Memory B cell (primary cell): ENCODE results near the gene ASCL2.

Experiments used
- ATAC-seq: fragments of 150-1000 bp; cut with Tn5 transposase; 2 replicates; pipeline ENCODE4 v1.10.0; 2021; ENCODE audit warnings: low read depth, mild to moderate bottlenecking, moderate library complexity
- DNase-seq, 2 donors: peaks; one replicate each; pipeline ENCODE4 v3.0.0; 2022; ENCODE audit warnings: low spot score in 2 of 2
- H3K27ac Mint-ChIP-seq: one replicate; pipeline ENCODE4 v1.8.0; 2022; ENCODE audit warnings: mild to moderate bottlenecking, moderate library complexity, mixed read lengths
- H3K27me3 Mint-ChIP-seq: one replicate; pipeline ENCODE4 v1.8.0; 2022; ENCODE audit warnings: mixed read lengths
- H3K36me3 Mint-ChIP-seq: one replicate; pipeline ENCODE4 v1.8.0; 2022; ENCODE audit warnings: mild to moderate bottlenecking, mixed read lengths
- H3K4me1 Mint-ChIP-seq: one replicate; pipeline ENCODE4 v1.8.0; 2022; ENCODE audit warnings: mixed read lengths
- H3K4me3 Mint-ChIP-seq: one replicate; pipeline ENCODE4 v1.8.0; 2022; ENCODE audit warnings: mild to moderate bottlenecking, moderate library complexity, mixed read lengths
- H3K9me3 Mint-ChIP-seq: one replicate; pipeline ENCODE4 v1.8.0; 2022; ENCODE audit warnings: mixed read lengths

ASCL2 gene, protein sequence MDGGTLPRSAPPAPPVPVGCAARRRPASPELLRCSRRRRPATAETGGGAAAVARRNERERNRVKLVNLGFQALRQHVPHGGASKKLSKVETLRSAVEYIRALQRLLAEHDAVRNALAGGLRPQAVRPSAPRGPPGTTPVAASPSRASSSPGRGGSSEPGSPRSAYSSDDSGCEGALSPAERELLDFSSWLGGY

DNA sequence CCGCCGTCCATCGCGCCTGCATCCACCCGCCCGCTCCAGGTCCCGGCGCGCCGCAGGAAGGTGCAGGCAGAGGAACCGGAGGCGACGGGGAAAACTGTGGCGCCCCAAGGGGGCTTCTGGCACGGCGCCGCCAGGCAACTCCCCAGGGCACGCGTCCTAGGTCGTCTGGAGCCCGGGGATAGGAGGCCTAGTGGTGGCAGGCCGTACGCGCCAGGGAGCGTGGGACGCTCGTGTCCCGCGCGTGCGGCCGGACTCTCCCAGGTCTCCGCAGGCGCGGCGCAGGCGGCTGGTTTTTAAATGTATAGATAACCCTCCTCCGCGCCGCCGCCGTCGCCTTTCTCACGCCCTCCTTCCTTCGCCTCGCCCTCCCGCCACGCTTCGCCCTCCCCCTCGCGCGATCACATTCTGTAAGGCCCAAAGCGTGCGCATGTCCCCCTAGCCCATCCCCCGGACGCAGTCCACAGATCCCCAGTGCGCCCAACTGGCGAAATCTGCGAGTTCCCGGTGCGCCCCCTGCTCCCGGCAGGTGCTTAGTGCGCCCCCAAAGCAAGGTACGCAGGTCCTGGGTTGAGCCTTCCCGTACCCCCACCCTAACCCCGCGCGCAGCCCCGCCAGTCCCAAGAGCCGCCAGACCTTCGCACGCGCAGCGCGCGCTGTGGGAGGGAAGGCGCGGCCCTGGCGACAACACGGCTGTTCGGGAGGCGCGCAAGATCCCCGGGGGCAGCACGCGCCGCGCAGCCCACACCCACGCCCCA, at the start of gene ASCL2:
Gene ASCL2, minus strand, starts transcription at position 267 of the 755 bp plus-strand sequence. Its CDS starts 256 bp downstream, at position 11.
- Mint-ChIP-seq H3K4me1 (peaks cover 20% of the 10 kb centered on the region), H3K9me3 (no peaks in the 10 kb centered on the region), H3K36me3 (no peaks in the 10 kb centered on the region), H3K27me3 (peaks cover 16% of the 10 kb centered on the region), H3K27ac (no peak within 1 kb of the TSS), H3K4me3 (peak within 1 kb of the TSS; percentile 73)
- DNase-seq: no peak
- ATAC-seq: no peak

DNA sequence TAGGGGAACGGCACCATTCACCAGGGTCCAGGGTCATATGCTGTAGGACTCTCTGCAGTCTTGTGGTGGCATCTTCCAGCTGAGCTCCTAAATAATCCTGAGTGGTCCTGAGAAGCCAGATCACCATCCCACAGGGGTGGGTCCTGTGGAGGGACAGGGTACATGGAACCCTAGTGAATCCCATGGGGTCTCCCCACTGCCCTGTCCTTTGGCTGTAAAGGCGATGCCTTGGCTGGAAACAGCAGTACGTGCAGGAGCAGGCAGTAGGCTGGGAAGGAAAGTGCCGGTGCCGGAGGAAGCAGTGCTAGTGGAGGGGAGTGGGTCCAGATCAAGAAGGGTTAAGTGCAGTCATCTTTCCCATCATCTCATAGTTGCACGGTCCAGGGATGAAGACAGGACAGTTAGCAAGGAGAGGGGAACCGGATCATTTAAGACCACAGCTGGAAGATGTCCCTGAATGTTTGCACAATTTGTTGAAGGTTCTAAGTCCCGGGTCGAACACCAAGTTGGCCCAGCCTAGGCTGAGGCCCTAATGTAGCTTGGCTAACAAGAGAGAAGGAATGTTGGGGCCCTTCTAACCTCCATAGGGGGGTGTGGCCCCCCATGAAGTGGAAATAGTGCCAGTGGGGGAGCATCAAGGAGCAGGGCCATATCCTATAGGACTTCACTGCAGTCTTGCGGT, 49.5 kb upstream of the ASCL2 start:
- H3K27ac Mint-ChIP-seq: no peak overlapping the region
- H3K9me3 Mint-ChIP-seq: peaks cover 2% of the 10 kb centered on the region
- ATAC-seq (no peak), DNase-seq (no peak)
- peaks cover 3% of the 10 kb centered on the region for H3K27me3 Mint-ChIP-seq
- H3K4me1 Mint-ChIP-seq: no peaks in the 10 kb centered on the region
- H3K4me3 Mint-ChIP-seq: no peak overlapping the region
- H3K36me3 Mint-ChIP-seq: peaks cover 2% of the 10 kb centered on the region

DNA sequence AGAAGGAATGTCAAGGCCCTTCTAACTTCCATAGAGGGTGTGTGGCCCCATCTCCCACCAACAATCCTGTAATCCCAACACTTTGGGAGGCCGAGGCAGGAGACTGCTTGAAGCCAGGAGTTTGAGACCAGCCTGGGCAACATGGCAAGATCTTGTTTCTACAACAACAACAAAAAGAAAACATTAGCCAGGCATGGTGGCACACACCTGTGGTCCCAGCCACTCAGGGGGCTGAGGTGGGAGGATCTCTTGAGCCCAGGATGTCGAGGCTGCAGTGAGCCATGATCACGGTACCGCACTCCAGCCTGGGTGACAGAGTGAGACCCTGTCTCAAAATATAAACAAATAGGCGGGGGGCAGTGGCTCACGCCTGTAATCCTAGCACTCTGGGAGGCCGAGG, 48.3 kb upstream of the ASCL2 start:
- ATAC-seq (no peak), DNase-seq (no peak)
- peaks cover 5% of the 10 kb centered on the region for H3K27me3 Mint-ChIP-seq
- H3K9me3 Mint-ChIP-seq: peaks cover 2% of the 10 kb centered on the region
- H3K4me3 Mint-ChIP-seq: no peak overlapping the region
- H3K36me3 Mint-ChIP-seq: peaks cover 2% of the 10 kb centered on the region
- H3K27ac Mint-ChIP-seq: no peak overlapping the region
- H3K4me1 Mint-ChIP-seq: no peaks in the 10 kb centered on the region

DNA sequence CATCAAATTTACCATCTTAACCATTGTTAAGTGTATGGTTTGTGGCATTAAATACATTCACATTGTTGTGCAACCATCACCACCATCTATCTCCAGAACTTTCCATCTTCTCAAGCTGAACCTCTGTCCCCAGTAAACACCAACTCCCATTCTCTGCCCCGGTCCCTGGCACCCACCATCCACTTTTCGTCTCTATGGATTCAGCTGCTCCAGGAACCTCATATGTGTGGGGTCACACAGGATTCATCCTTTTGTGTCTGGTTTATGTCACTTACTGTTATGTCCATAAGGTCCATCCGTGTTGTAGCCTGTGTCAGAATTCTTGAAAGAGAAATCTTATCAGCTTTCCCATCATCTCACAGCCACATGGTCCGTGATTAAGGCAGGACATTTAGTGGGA, 47.7 kb upstream of the ASCL2 start:
- Mint-ChIP-seq H3K27ac (no peak overlapping the region), H3K9me3 (peaks cover 2% of the 10 kb centered on the region), H3K36me3 (peaks cover 2% of the 10 kb centered on the region), H3K27me3 (peaks cover 6% of the 10 kb centered on the region), H3K4me3 (no peak overlapping the region), H3K4me1 (no peaks in the 10 kb centered on the region)
- ATAC-seq (no peak), DNase-seq (no peak)

DNA sequence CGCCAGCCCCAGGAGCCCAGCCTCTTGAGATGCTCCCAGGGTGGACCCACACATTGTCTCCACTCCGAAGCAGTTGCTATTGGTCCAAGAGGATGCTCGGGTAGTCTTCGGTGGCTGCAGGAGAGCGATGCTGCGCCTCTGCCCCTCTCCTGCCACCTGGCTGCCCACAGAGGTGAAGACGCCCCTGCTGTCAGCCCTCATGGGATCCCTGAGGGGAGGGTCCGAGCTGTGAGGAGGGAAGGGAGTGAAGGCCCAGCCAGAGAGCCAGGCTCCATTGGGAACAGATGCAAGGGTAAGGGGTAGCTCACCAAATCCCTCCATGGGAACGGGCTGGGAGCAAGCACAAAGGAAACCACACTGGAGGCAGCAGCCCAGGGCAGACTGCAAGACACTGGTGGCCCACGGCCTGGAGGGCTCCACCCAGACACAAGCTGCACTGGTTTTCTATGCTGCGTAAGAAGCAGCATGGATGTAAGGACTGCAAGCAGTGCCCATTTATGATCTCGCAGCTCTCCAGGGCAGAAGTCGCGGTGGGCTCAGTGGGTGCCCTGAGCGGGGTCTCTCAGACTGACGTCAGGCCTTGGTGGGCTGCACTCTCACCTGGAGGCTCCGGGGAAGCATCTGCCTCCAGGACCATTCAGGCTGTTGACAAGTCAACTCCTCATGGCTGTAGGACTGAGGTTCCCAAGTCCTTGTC, 47.1 kb upstream of the ASCL2 start:
- DNase-seq (no peak), ATAC-seq (no peak)
- Mint-ChIP-seq H3K36me3 (peaks cover 2% of the 10 kb centered on the region), H3K9me3 (peaks cover 2% of the 10 kb centered on the region), H3K27ac (no peak overlapping the region), H3K4me3 (no peak overlapping the region), H3K27me3 (peaks cover 6% of the 10 kb centered on the region), H3K4me1 (no peaks in the 10 kb centered on the region)

DNA sequence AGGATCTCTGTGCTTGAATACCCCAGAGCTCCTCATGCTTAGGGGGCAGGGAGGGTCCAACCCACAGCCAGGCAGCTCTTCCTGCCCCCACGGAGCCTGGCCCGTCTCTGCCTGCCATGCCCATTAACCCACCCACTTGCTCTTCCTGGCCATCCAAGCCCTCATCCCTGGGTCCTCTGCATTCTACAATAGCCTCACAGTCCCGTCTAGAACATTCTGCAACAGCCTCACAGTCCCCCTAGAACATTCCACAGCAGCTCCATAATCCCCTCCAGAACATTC, 46.5 kb upstream of the ASCL2 start:
- H3K27ac Mint-ChIP-seq: no peak overlapping the region

DNA sequence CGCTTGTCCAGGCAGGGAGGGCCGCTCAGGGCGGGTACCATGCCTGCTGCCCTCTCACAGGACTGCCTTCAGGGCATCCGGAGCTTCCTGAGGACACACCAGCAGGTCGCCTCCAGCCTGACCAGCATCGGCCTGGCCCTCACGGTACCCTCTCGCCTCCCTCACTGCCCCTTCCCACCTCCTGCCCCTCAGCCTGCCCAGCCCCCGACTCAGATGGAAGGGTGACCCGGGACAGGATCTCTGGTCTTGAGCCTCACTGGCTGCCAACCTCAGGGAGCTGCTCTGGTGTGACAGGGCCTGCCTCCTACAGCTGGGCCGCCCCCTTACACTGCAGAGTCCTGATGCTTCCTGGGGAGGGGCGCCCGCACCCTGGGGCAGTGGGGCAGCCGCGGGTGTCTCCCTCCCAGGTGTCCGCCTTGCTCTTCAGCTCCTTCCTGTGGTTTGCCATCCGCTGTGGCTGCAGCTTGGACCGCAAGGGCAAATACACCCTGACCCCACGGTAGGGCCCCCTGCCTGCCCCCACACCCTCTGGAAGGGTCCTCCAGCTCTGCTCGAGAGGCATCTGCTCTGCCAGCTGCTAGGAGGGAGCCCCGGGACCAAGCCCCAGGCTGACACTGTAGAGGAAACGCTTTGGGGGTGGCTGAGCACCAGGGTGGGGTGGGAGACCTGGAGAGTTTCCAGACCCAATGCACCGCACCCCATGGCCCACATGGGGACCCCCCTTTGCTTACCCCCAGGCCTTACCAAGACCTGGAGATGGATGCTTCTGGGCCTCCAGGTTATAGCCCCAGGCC, 46.0 kb upstream of the ASCL2 start:
- Mint-ChIP-seq H3K9me3 (no peaks in the 10 kb centered on the region), H3K36me3 (peaks cover 2% of the 10 kb centered on the region), H3K4me3 (no peak overlapping the region), H3K4me1 (no peaks in the 10 kb centered on the region), H3K27ac (no peak overlapping the region), H3K27me3 (peaks cover 6% of the 10 kb centered on the region)
- ATAC-seq (no peak), DNase-seq (no peak)

More for the DNA sequence above, 46.5 kb upstream of the ASCL2 start:
- H3K27me3 Mint-ChIP-seq: peaks cover 6% of the 10 kb centered on the region
- ATAC-seq (no peak), DNase-seq (no peak)
- peaks cover 2% of the 10 kb centered on the region for H3K36me3 Mint-ChIP-seq
- H3K4me3 Mint-ChIP-seq: no peak overlapping the region
- no peaks in the 10 kb centered on the region for H3K4me1 Mint-ChIP-seq
- H3K9me3 Mint-ChIP-seq: no peaks in the 10 kb centered on the region

GRCh38 chr11:2315395-2316168, 45.2 kb upstream of the ASCL2 start:
- Mint-ChIP-seq H3K27ac (no peak overlapping the region), H3K9me3 (no peaks in the 10 kb centered on the region), H3K4me1 (no peaks in the 10 kb centered on the region), H3K4me3 (no peak overlapping the region), H3K36me3 (peaks cover 2% of the 10 kb centered on the region), H3K27me3 (peaks cover 6% of the 10 kb centered on the region)
- no peak for ATAC-seq
- no peak for DNase-seq

- H3K27ac Mint-ChIP-seq: no peak overlapping the region
- H3K9me3 Mint-ChIP-seq: no peaks in the 10 kb centered on the region
- H3K36me3 Mint-ChIP-seq: peaks cover 2% of the 10 kb centered on the region
- ATAC-seq (no peak), DNase-seq (no peak)
- H3K27me3 Mint-ChIP-seq: peaks cover 6% of the 10 kb centered on the region
- H3K4me1 Mint-ChIP-seq: no peaks in the 10 kb centered on the region
- H3K4me3 Mint-ChIP-seq: no peak overlapping the region
Observed at GRCh38 chr11:2314525-2315394, 44.4 kb upstream of the ASCL2 start.

DNA sequence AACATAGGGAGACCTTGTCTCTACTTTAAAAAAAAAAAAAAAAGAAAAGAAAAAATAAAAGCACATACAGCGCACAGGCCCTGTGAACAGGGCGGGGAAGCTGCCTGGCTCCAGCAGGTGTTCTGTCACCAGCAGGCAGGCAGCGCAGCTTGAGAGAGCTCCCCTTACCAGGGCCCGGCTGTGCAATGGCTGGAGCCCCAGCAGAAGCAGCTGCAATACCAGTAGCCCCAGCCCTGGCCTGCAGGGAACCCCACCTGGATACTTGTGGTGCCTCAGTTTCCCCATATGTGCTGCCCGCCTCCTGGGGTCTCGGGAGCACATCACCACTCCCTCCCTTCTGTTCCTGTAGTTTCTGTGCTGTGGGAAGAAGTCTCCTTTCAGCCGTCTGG, 43.7 kb upstream of the ASCL2 start:
- no peak for ATAC-seq
- Mint-ChIP-seq H3K27me3 (peaks cover 5% of the 10 kb centered on the region), H3K27ac (no peak overlapping the region), H3K4me1 (no peaks in the 10 kb centered on the region), H3K4me3 (no peak overlapping the region), H3K9me3 (no peaks in the 10 kb centered on the region), H3K36me3 (peaks cover 2% of the 10 kb centered on the region)
- no peak for DNase-seq

- no peak overlapping the region for H3K27ac Mint-ChIP-seq
- H3K4me1 Mint-ChIP-seq: no peaks in the 10 kb centered on the region
- no peak overlapping the region for H3K4me3 Mint-ChIP-seq
- H3K27me3 Mint-ChIP-seq: peaks cover 5% of the 10 kb centered on the region
- DNase-seq: no peak
- H3K9me3 Mint-ChIP-seq: no peaks in the 10 kb centered on the region
- ATAC-seq: no peak
- H3K36me3 Mint-ChIP-seq: peaks cover 2% of the 10 kb centered on the region
Observed at GRCh38 chr11:2313051-2313951, 42.9 kb upstream of the ASCL2 start.
